HepG2 (cell line): Measurements from ENCODE around the gene TMEM185B.

Experiments
- CREM ChIP-seq, 2 experiments: sonication (generic) in 1 of 2; formaldehyde crosslinking in 1 of 2; IDR thresholded peaks; 2 replicates each; pipeline versions ENCODE4 v1.4.0 to v1.6.1; 2016 to 2020; ENCODE audit warnings: antibody characterized with exemption in 1 of 2, mild to moderate bottlenecking in 1 of 2, missing genetic modification reagents in 1 of 2
- ELK4 ChIP-seq: sonication (generic); formaldehyde crosslinking; IDR thresholded peaks from 2 replicates; pipeline ENCODE4 v1.9.0; 2021; ENCODE audit warnings: missing genetic modification reagents, borderline replicate concordance
- HDAC2 ChIP-seq: sonication (generic); formaldehyde crosslinking; IDR thresholded peaks from 2 replicates; pipeline ENCODE4 v1.4.0; 2020; ENCODE audit warnings: missing genetic modification reagents
- NR2F2 ChIP-seq: IDR thresholded peaks from 2 replicates; pipeline ENCODE4 v1.6.1; 2012; ENCODE audit warnings: low read depth, inconsistent platforms, borderline replicate concordance
- POLR2A ChIP-seq, 2 experiments: IDR thresholded peaks; 2 replicates each; pipeline ENCODE4 v1.6.1; 2011; ENCODE audit warnings: low read depth in 2 of 2, low read length in 2 of 2, mild to moderate bottlenecking in 1 of 2, moderate library complexity in 1 of 2; ENCODE audit not compliant: insufficient read depth in 1 of 2
- RFX1 ChIP-seq: fragments of 450-650 bp; IDR thresholded peaks from 2 replicates; pipeline ENCODE4 v1.6.1; 2017
- SMC3 ChIP-seq: IDR thresholded peaks from 2 replicates; pipeline ENCODE4 v1.6.1; 2011; ENCODE audit warnings: low read length, improper control_type of control experiment
- SOX6 ChIP-seq, 2 experiments: fragments of 450-650 bp in 1 of 2; sonication (generic) in 1 of 2; formaldehyde crosslinking in 1 of 2; IDR thresholded peaks; 2 replicates each; pipeline versions ENCODE4 v1.4.0 to v1.6.1; 2017 to 2020; ENCODE audit warnings: antibody characterized with exemption in 1 of 2, mild to moderate bottlenecking in 1 of 2, missing genetic modification reagents in 1 of 2
- TMF1 ChIP-seq: sonication (generic); formaldehyde crosslinking; IDR thresholded peaks from 2 replicates; pipeline ENCODE4 v1.8.1; 2022; ENCODE audit warnings: low read depth, missing genetic modification reagents
- TRAFD1 ChIP-seq: sonication (generic); formaldehyde crosslinking; IDR thresholded peaks from 2 replicates; pipeline ENCODE4 v1.5.1; 2020; ENCODE audit warnings: missing genetic modification reagents, mild to moderate bottlenecking, borderline replicate concordance
- ZIK1 ChIP-seq: sonication (generic); formaldehyde crosslinking; IDR thresholded peaks from 2 replicates; pipeline ENCODE4 v1.5.0; 2020; ENCODE audit warnings: mild to moderate bottlenecking, low read depth, missing genetic modification reagents, borderline replicate concordance
- ZNF34 ChIP-seq: sonication (generic); formaldehyde crosslinking; IDR thresholded peaks from 2 replicates; pipeline ENCODE4 v1.4.0; 2020; ENCODE audit warnings: mild to moderate bottlenecking, missing genetic modification reagents, borderline replicate concordance
- ZSCAN9 ChIP-seq: IDR thresholded peaks from 2 replicates; pipeline ENCODE4 v1.6.1; 2016; ENCODE audit warnings: borderline replicate concordance

- TF ChIP-seq ZIK1 (CRISPR knock-in tag) (no peak), SMC3 (no peak), POLR2A (IDR thresholded peaks at IDR 0.05; ENCODE audit: insufficient read depth in 1 of 2, low read depth in 2 of 2, low read length in 2 of 2) (no peak), CREM (IDR thresholded peaks at IDR 0.05) (no peak), CREM (CRISPR knock-in tag; IDR thresholded peaks at IDR 0.05) (no peak), ZNF34 (CRISPR knock-in tag) (no peak), TMF1 (CRISPR knock-in tag) (no peak), ELK4 (CRISPR knock-in tag) (no peak), NR2F2 (no peak), TRAFD1 (no peak), RFX1 (no peak), HDAC2 (CRISPR knock-in tag) (no peak), SOX6 (IDR thresholded peaks at IDR 0.05) (no peak), SOX6 (CRISPR knock-in tag; IDR thresholded peaks at IDR 0.05) (no peak), ZSCAN9 (CRISPR knock-in tag) (no peak)
Measured at GRCh38 chr2:120204945-120205670, 18.1 kb downstream of the TMEM185B start.
